NT2/D1 (cell line): ENCODE results near the gene HBA1.
"Not testable (repeated sequence)": the region's sequence is repeated elsewhere in the genome, so short reads cannot be mapped to it uniquely, and the experiment has no call there.

Source experiments
- DNase-seq: peaks from one replicate; pipeline ENCODE4 v3.0.0-alpha.2; 2011; ENCODE audit warnings: low read depth, low spot score
- H3K27me3 ChIP-seq: 2 replicates; pipeline ENCODE4 v1.6.0; 2011; ENCODE audit warnings: mild to moderate bottlenecking; ENCODE audit not compliant: insufficient read length, insufficient read depth
- H3K36me3 ChIP-seq: 2 replicates; pipeline ENCODE4 v1.6.1; 2011; ENCODE audit warnings: mild to moderate bottlenecking, low read length, mixed read lengths; ENCODE audit not compliant: insufficient read depth, insufficient read length
- H3K4me1 ChIP-seq: 2 replicates; pipeline ENCODE4 v1.5.1; 2011; ENCODE audit not compliant: insufficient read depth, insufficient read length
- H3K4me3 ChIP-seq: 2 replicates; pipeline ENCODE4 v1.5.1; 2011; ENCODE audit warnings: low read depth; ENCODE audit not compliant: insufficient read length
- H3K9ac ChIP-seq: 2 replicates; pipeline ENCODE4 v1.6.0; 2011; ENCODE audit warnings: low read depth; ENCODE audit not compliant: insufficient read length
- H3K9me3 ChIP-seq: 2 replicates; pipeline ENCODE4 v1.5.1; 2011; ENCODE audit warnings: mild to moderate bottlenecking, low read length; ENCODE audit not compliant: insufficient read depth
- SUZ12 ChIP-seq: IDR thresholded peaks from 2 replicates; pipeline ENCODE4 v1.6.1; 2011; ENCODE audit not compliant: insufficient read length, insufficient read depth; ENCODE audit errors: extremely low read depth
- YY1 ChIP-seq: IDR thresholded peaks from 2 replicates; pipeline ENCODE4 v1.6.1; 2011; ENCODE audit not compliant: insufficient read length, insufficient read depth
- ZNF274 ChIP-seq: IDR thresholded peaks from 2 replicates; pipeline ENCODE4 v1.6.1; 2011; ENCODE audit warnings: mild to moderate bottlenecking, low read depth, low read length

The HBA1 gene

DNA sequence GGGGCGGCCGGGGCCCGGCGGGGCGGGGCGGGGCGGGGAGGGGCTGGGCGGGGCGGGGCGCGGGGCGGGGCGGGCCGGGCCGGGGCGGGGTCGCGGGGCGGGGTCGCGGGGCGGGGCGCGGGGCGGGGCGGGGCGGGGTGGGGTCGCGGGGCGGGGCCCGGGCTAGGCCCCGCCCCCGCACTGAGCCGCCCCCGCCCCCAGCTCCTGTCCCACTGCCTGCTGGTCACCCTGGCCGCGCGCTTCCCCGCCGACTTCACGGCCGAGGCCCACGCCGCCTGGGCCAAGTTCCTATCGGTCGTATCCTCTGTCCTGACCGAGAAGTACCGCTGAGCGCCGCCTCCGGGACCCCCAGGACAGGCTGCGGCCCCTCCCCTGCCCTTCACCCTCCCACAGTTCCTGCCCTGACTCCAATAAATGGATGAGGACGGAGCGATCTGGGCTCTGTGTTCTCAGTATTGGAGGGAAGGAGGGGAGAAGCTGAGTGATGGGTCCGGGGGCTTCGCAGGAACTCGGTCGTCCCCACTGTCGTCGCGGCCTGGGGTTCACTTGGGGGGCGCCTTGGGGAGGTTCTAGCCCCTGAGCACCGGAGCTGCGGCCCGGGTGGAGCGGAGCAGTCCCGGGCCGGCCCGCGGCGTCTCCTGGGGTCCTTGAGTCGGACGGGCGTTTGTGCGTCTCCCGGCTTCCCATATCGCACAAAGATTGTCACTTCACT is 11.5 kb upstream of the HBA1 start:
- TF ChIP-seq ZNF274 = no peak
- no peak for TF ChIP-seq YY1
- no peak for TF ChIP-seq SUZ12
- Histone ChIP-seq H3K27me3 (peaks cover 59% of the 10 kb centered on the region), H3K4me3 (peak overlapping the region; percentile 24), H3K36me3 (no peaks in the 10 kb centered on the region), H3K9ac (peak overlapping the region; percentile 72), H3K4me1 (peaks cover 17% of the 10 kb centered on the region), H3K9me3 (no peaks in the 10 kb centered on the region)
- no peak for DNase-seq

DNA sequence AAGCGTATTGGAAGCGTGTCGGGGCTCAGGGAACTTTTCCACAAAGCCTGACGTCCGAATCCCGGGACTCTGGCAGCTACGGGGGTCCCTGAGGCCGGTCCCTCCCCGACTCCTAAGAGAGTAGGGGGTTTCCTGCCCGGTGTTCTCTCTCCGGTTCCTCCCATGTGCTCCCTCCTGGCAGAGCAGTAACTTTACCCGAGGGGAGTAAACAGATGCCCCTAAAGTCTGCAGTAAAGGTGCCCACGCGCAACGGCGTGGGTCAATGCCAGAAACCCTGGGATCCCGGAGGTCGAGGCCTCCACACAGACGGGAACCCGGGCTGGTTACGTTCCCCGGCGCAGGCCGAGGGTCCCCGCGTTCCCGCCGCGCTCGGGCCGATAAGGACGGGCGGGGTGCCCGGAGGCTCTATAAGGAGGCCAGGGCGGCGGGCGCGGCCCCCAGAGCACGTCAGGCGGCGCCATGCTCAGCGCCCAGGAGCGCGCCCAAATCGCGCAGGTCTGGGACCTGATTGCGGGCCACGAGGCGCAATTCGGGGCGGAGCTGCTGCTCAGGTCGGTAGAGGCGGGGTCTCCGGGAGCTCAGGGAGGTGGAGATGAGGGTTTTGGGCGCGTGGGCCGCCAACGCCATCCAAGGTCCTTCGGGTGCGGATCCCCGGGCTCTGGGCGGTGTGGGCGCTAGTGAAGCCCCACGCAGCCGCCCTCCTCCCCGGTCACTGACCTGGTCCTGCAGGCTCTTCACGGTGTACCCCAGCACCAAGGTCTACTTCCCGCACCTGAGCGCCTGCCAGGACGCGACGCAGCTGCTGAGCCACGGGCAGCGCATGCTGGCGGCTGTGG is 10.7 kb upstream of the HBA1 start, which contains the start of gene HBM:
Gene HBM (plus strand): TSS at position 440 of the 836 bp plus-strand sequence. CDS start 20 bp downstream, at position 460.
- Histone ChIP-seq H3K4me3 (peak within 1 kb of the TSS; percentile 24), H3K4me1 (peaks cover 17% of the 10 kb centered on the region), H3K9me3 (no peaks in the 10 kb centered on the region), H3K36me3 (no peaks in the 10 kb centered on the region), H3K9ac (peak within 1 kb of the TSS; percentile 72), H3K27me3 (peaks cover 66% of the 10 kb centered on the region)
- no peak for TF ChIP-seq YY1
- no peak for TF ChIP-seq ZNF274
- TF ChIP-seq SUZ12 = peak; percentile 75
- no peak for DNase-seq

DNA sequence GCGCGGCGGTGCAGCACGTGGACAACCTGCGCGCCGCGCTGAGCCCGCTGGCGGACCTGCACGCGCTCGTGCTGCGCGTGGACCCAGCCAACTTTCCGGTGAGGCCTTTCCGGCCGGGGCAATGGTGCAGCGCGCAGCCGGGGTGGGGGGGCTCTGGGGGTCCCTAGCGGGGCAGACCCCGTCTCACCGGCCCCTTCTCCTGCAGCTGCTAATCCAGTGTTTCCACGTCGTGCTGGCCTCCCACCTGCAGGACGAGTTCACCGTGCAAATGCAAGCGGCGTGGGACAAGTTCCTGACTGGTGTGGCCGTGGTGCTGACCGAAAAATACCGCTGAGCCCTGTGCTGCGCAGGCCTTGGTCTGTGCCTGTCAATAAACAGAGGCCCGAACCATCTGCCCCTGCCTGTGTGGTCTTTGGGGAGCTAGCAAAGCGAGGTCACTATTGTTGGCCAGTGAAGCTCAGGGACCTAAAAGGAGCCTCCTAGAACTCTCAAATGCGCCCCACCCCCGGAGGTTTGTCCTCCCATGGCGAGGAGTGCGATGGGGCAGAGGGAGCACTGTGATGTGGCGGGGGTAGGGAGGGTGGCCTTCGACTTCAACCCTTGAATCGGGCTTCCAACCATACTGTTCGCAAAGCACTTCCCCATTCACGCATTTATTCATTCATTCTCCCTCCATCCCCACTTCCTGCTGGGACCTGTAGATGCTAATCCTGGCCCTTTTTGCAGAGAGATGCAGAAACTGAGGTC is 9.9 kb upstream of the HBA1 start:
- Histone ChIP-seq H3K9ac (peak overlapping the region; percentile 72), H3K36me3 (no peaks in the 10 kb centered on the region), H3K4me1 (peaks cover 17% of the 10 kb centered on the region), H3K27me3 (peaks cover 74% of the 10 kb centered on the region), H3K4me3 (peak overlapping the region; percentile 24), H3K9me3 (no peaks in the 10 kb centered on the region)
- TF ChIP-seq ZNF274 = no peak
- no peak for TF ChIP-seq SUZ12
- TF ChIP-seq YY1 = no peak
- no peak for DNase-seq

DNA sequence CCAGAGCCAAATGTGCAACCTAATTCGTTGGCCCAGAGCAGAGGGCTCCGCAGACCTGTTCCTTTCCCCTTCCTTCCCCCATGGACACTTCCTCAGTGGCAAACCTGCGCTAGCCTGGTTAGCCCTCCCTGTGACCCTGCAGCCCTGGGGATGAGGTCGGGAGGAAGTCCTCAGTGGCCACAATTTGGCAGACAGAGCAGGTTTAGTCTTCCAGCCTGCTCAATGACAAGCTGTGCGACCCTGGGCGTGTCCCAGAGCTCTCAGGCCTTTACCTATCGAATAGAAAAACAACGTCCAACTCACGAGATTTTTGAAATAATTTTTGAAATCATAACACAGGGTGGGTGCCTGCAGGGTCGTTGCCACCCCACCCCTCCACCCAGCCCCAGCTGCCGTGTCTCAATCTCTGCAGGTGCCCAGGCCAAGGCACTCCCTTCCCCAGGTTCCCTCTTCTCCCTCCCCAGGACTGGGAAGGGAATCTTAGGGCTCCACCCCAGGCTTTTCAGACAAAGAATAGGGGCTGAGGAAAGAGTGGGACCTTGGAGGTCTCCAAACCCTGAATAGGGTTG is 9.3 kb upstream of the HBA1 start:
- Histone ChIP-seq H3K36me3 (no peaks in the 10 kb centered on the region), H3K4me3 (no peak overlapping the region), H3K27me3 (peaks cover 78% of the 10 kb centered on the region), H3K4me1 (peaks cover 17% of the 10 kb centered on the region), H3K9me3 (no peaks in the 10 kb centered on the region), H3K9ac (peak overlapping the region; percentile 1)
- DNase-seq = no peak
- TF ChIP-seq ZNF274 (no peak), YY1 (no peak)

DNA sequence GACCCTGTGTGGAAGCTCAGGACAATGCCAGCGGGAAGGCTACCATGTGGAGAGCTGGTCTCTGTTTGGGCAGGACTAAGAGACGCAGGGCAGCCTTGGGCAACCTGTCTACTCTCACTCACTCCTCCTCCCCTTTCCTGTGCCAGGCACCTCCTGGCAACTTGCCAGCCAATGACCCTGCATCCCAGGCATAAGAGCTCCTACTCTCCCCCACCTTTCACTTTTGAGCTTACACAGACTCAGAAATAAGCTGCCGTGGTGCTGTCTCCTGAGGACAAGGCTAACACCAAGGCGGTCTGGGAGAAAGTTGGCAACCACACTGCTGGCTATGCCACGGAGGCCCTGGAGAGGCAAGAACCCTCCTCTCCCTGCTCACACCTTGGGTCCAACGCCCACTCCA is 8.1 kb upstream of the HBA1 start:
- H3K27me3 ChIP-seq = peaks cover 72% of the 10 kb centered on the region
- TF ChIP-seq SUZ12 (no peak), YY1 (no peak), ZNF274 (no peak)
- H3K9ac ChIP-seq = no peak overlapping the region
- no peaks in the 10 kb centered on the region for H3K9me3 ChIP-seq
- no peak for DNase-seq
- H3K36me3 ChIP-seq = no peaks in the 10 kb centered on the region
- H3K4me1 ChIP-seq = peaks cover 17% of the 10 kb centered on the region
- H3K4me3 ChIP-seq = no peak overlapping the region

DNA sequence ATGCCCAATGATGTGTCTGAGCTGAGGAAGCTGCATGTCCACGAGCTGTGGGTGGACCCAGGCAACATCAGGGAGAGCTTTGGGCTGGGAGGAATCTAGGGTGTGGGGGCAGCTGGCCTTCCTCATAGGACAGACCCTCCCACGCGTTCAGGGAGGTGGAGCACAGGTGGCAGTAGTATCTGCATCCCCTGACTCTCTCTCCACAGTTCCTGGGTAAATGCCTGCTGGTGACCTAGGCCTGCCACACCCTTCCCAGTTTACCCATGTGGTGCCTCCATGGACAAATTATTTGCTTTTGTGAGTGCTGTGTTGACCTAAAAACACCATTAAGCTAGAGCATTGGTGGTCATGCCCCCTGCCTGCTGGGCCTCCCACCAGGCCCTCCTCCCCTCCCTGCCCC is 7.5 kb upstream of the HBA1 start:
- H3K4me1 ChIP-seq = peaks cover 15% of the 10 kb centered on the region
- TF ChIP-seq ZNF274 (no peak), YY1 (no peak), SUZ12 (no peak)
- H3K4me3 ChIP-seq = no peak overlapping the region
- H3K9me3 ChIP-seq = no peaks in the 10 kb centered on the region
- peaks cover 74% of the 10 kb centered on the region for H3K27me3 ChIP-seq
- H3K9ac ChIP-seq = no peak overlapping the region
- DNase-seq = no peak
- no peaks in the 10 kb centered on the region for H3K36me3 ChIP-seq

DNA sequence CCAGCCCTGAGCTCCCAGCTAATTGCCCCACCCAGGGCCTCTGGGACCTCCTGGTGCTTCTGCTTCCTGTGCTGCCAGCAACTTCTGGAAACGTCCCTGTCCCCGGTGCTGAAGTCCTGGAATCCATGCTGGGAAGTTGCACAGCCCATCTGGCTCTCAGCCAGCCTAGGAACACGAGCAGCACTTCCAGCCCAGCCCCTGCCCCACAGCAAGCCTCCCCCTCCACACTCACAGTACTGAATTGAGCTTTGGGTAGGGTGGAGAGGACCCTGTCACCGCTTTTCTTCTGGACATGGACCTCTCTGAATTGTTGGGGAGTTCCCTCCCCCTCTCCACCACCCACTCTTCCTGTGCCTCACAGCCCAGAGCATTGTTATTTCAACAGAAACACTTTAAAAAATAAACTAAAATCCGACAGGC is 6.4 kb upstream of the HBA1 start:
- peaks cover 17% of the 10 kb centered on the region for H3K4me1 ChIP-seq
- H3K4me3 ChIP-seq, H3K9ac ChIP-seq, H3K36me3 ChIP-seq, DNase-seq, H3K9me3 ChIP-seq: not testable (repeated sequence)
- H3K27me3 ChIP-seq = peaks cover 81% of the 10 kb centered on the region
